Naive thymus-derived CD4-positive, alpha-beta T cell (primary cell): ENCODE results near the gene TMED10. TPM values are rescaled to one million over a fixed set of nuclear protein-coding genes. Genes with fewer than 3 reads are reported as not detected.

Source experiments
- ATAC-seq: fragments of 150-1000 bp; cut with Tn5 transposase; 2 replicates; pipeline ENCODE4 v1.10.0; 2021; ENCODE audit warnings: mild to moderate bottlenecking, moderate library complexity
- CTCF ChIA-PET: fragments of 350-600 bp; sonication (Branson Sonifier 250); formaldehyde crosslinking; loops from one replicate; lab custom pipeline; 2021; ENCODE audit warnings: antibody characterized with exemption; lab: Charles Lee
- POLR2A ChIA-PET: fragments of 350-600 bp; sonication (Branson Sonifier 250); formaldehyde crosslinking; loops from one replicate; lab custom pipeline; 2021; ENCODE audit warnings: antibody characterized with exemption, inconsistent platforms; lab: Charles Lee
- DNase-seq, 9 donors: peaks; one replicate each; pipeline versions ENCODE4 v3.0.0 to v3.0.0-alpha.2; 2020 to 2022; ENCODE audit warnings: mixed read lengths in 1 of 9
- H3K27ac ChIP-seq: one replicate; pipeline ENCODE4 v1.7.0; 2013; ENCODE audit warnings: mild to moderate bottlenecking, low read depth, low read length, moderate library complexity
- H3K27me3 ChIP-seq, 2 donors: one replicate each; pipeline ENCODE4 v1.7.0; 2013; ENCODE audit warnings: low read length in 2 of 2, mild to moderate bottlenecking in 2 of 2, moderate library complexity in 2 of 2; ENCODE audit not compliant: control insufficient read depth in 2 of 2, insufficient read depth in 2 of 2
- H3K36me3 ChIP-seq, 3 experiments: 1 replicate in 2 of 3; 2 replicates in 1 of 3; pipeline ENCODE4 v1.7.0; 2013; ENCODE audit warnings: low read length in 3 of 3, mild to moderate bottlenecking in 3 of 3, moderate library complexity in 1 of 3; ENCODE audit not compliant: insufficient read depth in 3 of 3, control insufficient read depth in 2 of 3
- H3K4me1 ChIP-seq, 2 donors: one replicate each; pipeline ENCODE4 v1.7.0; 2013; ENCODE audit warnings: low read length in 2 of 2, mild to moderate bottlenecking in 2 of 2, moderate library complexity in 1 of 2; ENCODE audit not compliant: control insufficient read depth in 2 of 2, insufficient read depth in 2 of 2
- H3K4me3 ChIP-seq: 2 replicates; pipeline ENCODE4 v1.7.0; 2013; ENCODE audit warnings: mild to moderate bottlenecking, low read length
- H3K9me3 ChIP-seq, 3 experiments: 1 replicate in 2 of 3; 2 replicates in 1 of 3; pipeline ENCODE4 v1.7.0; 2013; ENCODE audit warnings: low read length in 3 of 3; ENCODE audit not compliant: control insufficient read depth in 2 of 3
- H3K27ac Mint-ChIP-seq, 9 donors: one replicate each; pipeline ENCODE4 v1.8.0; 2020 to 2022; ENCODE audit warnings: mixed read lengths in 9 of 9, mild to moderate bottlenecking in 8 of 9, moderate library complexity in 5 of 9, inconsistent platforms in 2 of 9
- H3K27me3 Mint-ChIP-seq, 5 donors: one replicate each; pipeline ENCODE4 v1.8.0; 2021 to 2022; ENCODE audit warnings: mixed read lengths in 5 of 5, mild to moderate bottlenecking in 1 of 5
- H3K36me3 Mint-ChIP-seq, 5 donors: one replicate each; pipeline ENCODE4 v1.8.0; 2020 to 2022; ENCODE audit warnings: mixed read lengths in 5 of 5, mild to moderate bottlenecking in 3 of 5, inconsistent platforms in 1 of 5
- H3K4me1 Mint-ChIP-seq, 7 donors: one replicate each; pipeline ENCODE4 v1.8.0; 2020 to 2022; ENCODE audit warnings: mixed read lengths in 7 of 7, mild to moderate bottlenecking in 3 of 7, inconsistent platforms in 1 of 7
- H3K4me3 Mint-ChIP-seq, 10 donors: one replicate each; pipeline ENCODE4 v1.8.0; 2020 to 2022; ENCODE audit warnings: mild to moderate bottlenecking in 10 of 10, mixed read lengths in 10 of 10, moderate library complexity in 6 of 10, inconsistent platforms in 2 of 10
- H3K9me3 Mint-ChIP-seq, 11 donors: one replicate each; pipeline ENCODE4 v1.8.0; 2020 to 2022; ENCODE audit warnings: mixed read lengths in 11 of 11, mild to moderate bottlenecking in 4 of 11, inconsistent platforms in 1 of 11, moderate library complexity in 1 of 11
- intact Hi-C, 2 donors: fragments of 100-400 bp; cut with micrococcal nuclease; formaldehyde crosslinking; loops; one replicate each; pipeline ENCODE4 v1.15.1; 2023
- polyA plus RNA-seq, 2 donors: library from polyadenylated mRNA; unstranded; fragments of 300-500 nt; fragmentation: Illumina TruSeq; gene quantifications; one replicate each; pipeline ENCODE4 v1.2.3, GENCODE V29; 2021
- total RNA-seq, 6 experiments: library from RNA in 5 of 6; stranded (reverse) in 5 of 6; gene quantifications; 1 replicate in 5 of 6; 2 replicates in 1 of 6; pipeline ENCODE4 v1.2.3 and lab custom pipeline; 2021 to 2026

TMED10 gene
- total and polyA plus RNA-seq, 7 experiments from 2014 or later, result 155 to 245 (median 179) TPM

GRCh38 chr14:75158843-75159614 lies 17.4 kb downstream of the TMED10 start:
- Mint-ChIP-seq H3K4me1 (peaks cover 34 to 74% (median 65%) of the 10 kb centered on the region in 7 donors), H3K27me3 (no peaks in the 10 kb centered on the region), H3K36me3 (peaks cover 0 to 10% (median 0%) of the 10 kb centered on the region in 5 donors), H3K9me3 (peaks cover 0 to 1% (median 0%) of the 10 kb centered on the region in 11 donors), H3K27ac (peak overlapping the region in 3 of 9 donors; percentile 43 to 64 (median 52)), H3K4me3 (no peak overlapping the region)
- ChIA-PET POLR2A (no interaction called here), CTCF (interaction anchor here (0.6 to 1.0 kb wide), 2 partner anchors 16 to 112 kb away, joined by 3 to 4 read pairs; no protein-coding TSS in a partner anchor)
- DNase-seq (no peak), ATAC-seq (no peak)
- Histone ChIP-seq H3K4me3 (no peak overlapping the region), H3K36me3 (no peaks in the 10 kb centered on the region), H3K27me3 (no peaks in the 10 kb centered on the region), H3K4me1 (peaks cover 12 to 20% of the 10 kb centered on the region in 2 donors), H3K9me3 (no peaks in the 10 kb centered on the region), H3K27ac (no peak overlapping the region)
- intact Hi-C loops, result loop anchor here in 1 of 2 donors (2.0 kb wide), 1 partner anchor 18 kb away; the partner anchor contains the start of gene TMED10

GRCh38 chr14:75156901-75157300 lies 19.5 kb downstream of the TMED10 start:
- DNase-seq, result peak in 6 of 9 donors; percentile 9 to 45 (median 30)
- Mint-ChIP-seq H3K4me1 (peaks cover 40 to 76% (median 66%) of the 10 kb centered on the region in 7 donors), H3K27me3 (no peaks in the 10 kb centered on the region), H3K4me3 (peak overlapping the region; percentile 7 to 70 (median 52)), H3K9me3 (no peaks in the 10 kb centered on the region), H3K27ac (peak overlapping the region in 8 of 9 donors; percentile 26 to 92 (median 64)), H3K36me3 (peaks cover 0 to 9% (median 7%) of the 10 kb centered on the region in 5 donors)
- ChIA-PET POLR2A (interaction anchor here (1.3 kb wide), 1 partner anchor 30 kb away, joined by 4 read pairs; the partner anchor contains the start of gene NEK9), CTCF (interaction anchor here (0.6 to 1.2 kb wide), 3 partner anchors 12 to 137 kb away, joined by 3 to 4 read pairs (median 3); no protein-coding TSS in a partner anchor)
- peaks cover 0 to 3% (median under 1%) of the 10 kb centered on the region in 3 experiments for H3K36me3 ChIP-seq
- no peak overlapping the region for H3K4me3 ChIP-seq
- intact Hi-C loops, result loop anchor here (2.0 kb wide), 3 partner anchors 14 to 20 kb away; partner anchors contain the start of gene TMED10 (in 1 of the 2)
- peaks cover 12 to 20% of the 10 kb centered on the region in 2 donors for H3K4me1 ChIP-seq
- no peaks in the 10 kb centered on the region for H3K9me3 ChIP-seq
- no peaks in the 10 kb centered on the region for H3K27me3 ChIP-seq
- no peak overlapping the region for H3K27ac ChIP-seq
- ATAC-seq, result peak; percentile 87

GRCh38 chr14:75156111-75156510 lies 20.3 kb downstream of the TMED10 start:
- H3K27ac ChIP-seq, result no peak overlapping the region
- Mint-ChIP-seq H3K27me3 (no peaks in the 10 kb centered on the region), H3K36me3 (peaks cover 0 to 15% (median 12%) of the 10 kb centered on the region in 5 donors), H3K4me3 (peak overlapping the region in 1 of 10 donors; percentile 45), H3K4me1 (peaks cover 40 to 74% (median 64%) of the 10 kb centered on the region in 7 donors), H3K9me3 (no peaks in the 10 kb centered on the region), H3K27ac (peak overlapping the region in 1 of 9 donors; percentile 28)
- H3K9me3 ChIP-seq, result no peaks in the 10 kb centered on the region
- ChIA-PET CTCF (interaction anchor here (1.1 kb wide), 1 partner anchor 25 kb away, joined by 3 read pairs; no protein-coding TSS in a partner anchor), POLR2A (interaction anchor here (0.8 to 1.1 kb wide), 2 partner anchors 10 to 20 kb away, joined by 3 to 5 read pairs; no protein-coding TSS in a partner anchor)
- H3K4me1 ChIP-seq, result peaks cover 12 to 20% of the 10 kb centered on the region in 2 donors
- ATAC-seq (no peak), DNase-seq (no peak)
- intact Hi-C loops, result loop anchor here (2.0 kb wide), 3 partner anchors 13 to 21 kb away; partner anchors contain the start of gene TMED10 (in 1 of the 2)
- H3K36me3 ChIP-seq, result peaks cover 0 to 11% (median 7%) of the 10 kb centered on the region in 3 experiments
- no peak overlapping the region for H3K4me3 ChIP-seq
- no peaks in the 10 kb centered on the region for H3K27me3 ChIP-seq

GRCh38 chr14:75155169-75155568 lies 21.2 kb downstream of the TMED10 start:
- ATAC-seq (peak; percentile 34), DNase-seq (no peak)
- no peaks in the 10 kb centered on the region for H3K9me3 ChIP-seq
- H3K4me1 ChIP-seq, result peaks cover 8 to 18% of the 10 kb centered on the region in 2 donors
- H3K9me3 Mint-ChIP-seq, result no peaks in the 10 kb centered on the region
- H3K4me1 Mint-ChIP-seq, result peaks cover 34 to 66% (median 56%) of the 10 kb centered on the region in 7 donors
- H3K4me3 Mint-ChIP-seq, result no peak overlapping the region
- intact Hi-C loops, result no loop called here
- H3K27ac Mint-ChIP-seq, result peak overlapping the region in 2 of 9 donors; percentile 21 to 67
- CTCF ChIA-PET, result no interaction called here
- H3K27ac ChIP-seq, result no peak overlapping the region
- no peaks in the 10 kb centered on the region for H3K27me3 ChIP-seq
- POLR2A ChIA-PET, result interaction anchor here (0.5 to 1.1 kb wide), 4 partner anchors 13 to 137 kb away, joined by 4 to 7 read pairs (median 5); no protein-coding TSS in a partner anchor
- no peaks in the 10 kb centered on the region for H3K27me3 Mint-ChIP-seq
- H3K4me3 ChIP-seq, result no peak overlapping the region
- H3K36me3 ChIP-seq, result peaks cover 0 to 12% (median 7%) of the 10 kb centered on the region in 3 experiments
- peaks cover 0 to 16% (median 10%) of the 10 kb centered on the region in 5 donors for H3K36me3 Mint-ChIP-seq

DNA sequence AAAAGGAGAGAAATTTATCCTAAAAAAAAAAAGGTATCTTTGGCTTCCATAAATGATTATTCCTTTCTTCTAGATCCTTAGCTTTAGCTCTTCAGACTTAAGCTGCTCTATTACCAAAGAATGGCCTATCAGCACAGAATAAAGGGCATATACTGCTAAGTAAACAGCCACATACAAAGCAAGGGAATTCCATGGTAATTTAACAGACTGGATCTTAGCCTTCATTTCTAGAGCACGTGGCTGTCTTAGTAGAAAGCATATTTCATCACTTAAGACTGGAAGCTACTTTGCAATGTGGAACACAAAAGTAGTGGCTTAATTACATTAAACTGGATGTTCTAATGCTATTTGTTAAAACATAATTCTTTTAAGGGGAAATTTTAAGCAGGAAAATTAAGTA lies 23.1 kb downstream of the TMED10 start:
- Mint-ChIP-seq H3K27me3 (no peaks in the 10 kb centered on the region), H3K27ac (no peak overlapping the region), H3K9me3 (no peaks in the 10 kb centered on the region), H3K4me3 (no peak overlapping the region), H3K4me1 (peaks cover 31 to 68% (median 49%) of the 10 kb centered on the region in 7 donors), H3K36me3 (peaks cover 4 to 22% (median 14%) of the 10 kb centered on the region in 5 donors)
- Histone ChIP-seq H3K27ac (no peak overlapping the region), H3K27me3 (no peaks in the 10 kb centered on the region), H3K9me3 (no peaks in the 10 kb centered on the region), H3K36me3 (peaks cover 0 to 23% (median 7%) of the 10 kb centered on the region in 3 experiments), H3K4me3 (no peak overlapping the region), H3K4me1 (peaks cover 8 to 12% of the 10 kb centered on the region in 2 donors)
- intact Hi-C loops, result no loop called here
- ChIA-PET POLR2A (interaction anchor here (0.6 kb wide), 1 partner anchor 94 kb away, joined by 5 read pairs; no protein-coding TSS in a partner anchor), CTCF (interaction anchor here (2.0 kb wide), 1 partner anchor 149 kb away, joined by 4 read pairs; no protein-coding TSS in a partner anchor)
- no peak for ATAC-seq
- DNase-seq, result no peak

GRCh38 chr14:75151851-75152250 lies 24.6 kb downstream of the TMED10 start:
- intact Hi-C loops, result no loop called here
- DNase-seq, result no peak
- ChIA-PET CTCF (no interaction called here), POLR2A (no interaction called here)
- Mint-ChIP-seq H3K9me3 (no peaks in the 10 kb centered on the region), H3K4me1 (peaks cover 26 to 70% (median 51%) of the 10 kb centered on the region in 7 donors), H3K36me3 (peaks cover 4 to 23% (median 17%) of the 10 kb centered on the region in 5 donors), H3K27ac (peak overlapping the region in 2 of 9 donors; percentile 47 to 67), H3K27me3 (no peaks in the 10 kb centered on the region), H3K4me3 (no peak overlapping the region)
- Histone ChIP-seq H3K27me3 (no peaks in the 10 kb centered on the region), H3K27ac (no peak overlapping the region), H3K9me3 (no peaks in the 10 kb centered on the region), H3K4me3 (no peak overlapping the region), H3K4me1 (peaks cover 7 to 8% of the 10 kb centered on the region in 2 donors), H3K36me3 (peaks cover 0 to 23% (median 7%) of the 10 kb centered on the region in 3 experiments)
- ATAC-seq, result no peak
